OCI-LY7 (cell line): ENCODE data around the gene UTS2B.

Experiments used
- CTCF ChIP-seq: fragments of 200-600 bp; sonication (generic); conservative IDR thresholded peaks from 2 replicates; pipeline ENCODE4 v1.5.1; 2014; ENCODE audit warnings: mild to moderate bottlenecking, antibody characterized with exemption, low read length, moderate library complexity, mixed read lengths
- EZH2phosphoT487 ChIP-seq: fragments of 200-600 bp; sonication (generic); IDR thresholded peaks from 2 replicates; pipeline ENCODE4 v1.6.1; 2018; ENCODE audit warnings: low read depth, borderline replicate concordance, mild to moderate bottlenecking, mixed run types, antibody characterized with exemption, low read length, moderate library complexity, mixed read lengths

GRCh38 chr3:191366675-191367074 is 36.3 kb upstream of the UTS2B start:
- no peak for TF ChIP-seq EZH2phosphoT487
- no peak for TF ChIP-seq CTCF
